OCI-LY1 (cell line): ENCODE measurements around the gene EML1.

ENCODE experiments used
- H2AFZ ChIP-seq: fragments of 200-600 bp; sonication (generic), shearing (Covaris generic); 2 replicates; pipeline ENCODE4 v1.6.0; 2014; ENCODE audit warnings: antibody characterized with exemption, mild to moderate bottlenecking, low read length
- H3F3A ChIP-seq: fragments of 200-600 bp; sonication (generic), shearing (Covaris generic); 2 replicates; pipeline ENCODE4 v1.6.0; 2014; ENCODE audit warnings: mild to moderate bottlenecking, antibody characterized with exemption, low read length, moderate library complexity; ENCODE audit not compliant: insufficient read depth
- H3K27ac ChIP-seq: fragments of 200-600 bp; sonication (generic); 2 replicates; pipeline ENCODE4 v1.5.1; 2014; ENCODE audit warnings: low read length, mixed run types, mild to moderate bottlenecking, low read depth; ENCODE audit not compliant: poor library complexity, severe bottlenecking
- H3K27me3 ChIP-seq: fragments of 200-600 bp; sonication (generic); 2 replicates; pipeline ENCODE4 v1.6.0; 2014; ENCODE audit warnings: antibody characterized with exemption, mild to moderate bottlenecking, low read length, moderate library complexity; ENCODE audit not compliant: insufficient read depth
- H3K36me3 ChIP-seq: fragments of 200-600 bp; sonication (generic); 2 replicates; pipeline ENCODE4 v1.6.1; 2014; ENCODE audit warnings: mild to moderate bottlenecking, antibody characterized with exemption, low read length, moderate library complexity, mixed read lengths; ENCODE audit not compliant: insufficient read depth
- H3K4me1 ChIP-seq: fragments of 200-600 bp; sonication (generic); 2 replicates; pipeline ENCODE4 v1.5.1; 2014; ENCODE audit warnings: mild to moderate bottlenecking, low read length, moderate library complexity; ENCODE audit not compliant: insufficient read depth, severe bottlenecking
- H3K4me2 ChIP-seq: fragments of 200-600 bp; sonication (generic), shearing (Covaris generic); 2 replicates; pipeline ENCODE4 v1.6.1; 2014; ENCODE audit warnings: low read length
- H3K4me3 ChIP-seq: fragments of 200-600 bp; sonication (generic); 2 replicates; pipeline ENCODE4 v1.5.1; 2014; ENCODE audit warnings: low read length, low read depth, mild to moderate bottlenecking, mixed read lengths; ENCODE audit not compliant: poor library complexity, severe bottlenecking
- H3K79me2 ChIP-seq: fragments of 200-600 bp; shearing (Covaris generic); 2 replicates; pipeline ENCODE4 v1.6.1; 2016; ENCODE audit warnings: mixed run types, low read length, mixed read lengths; ENCODE audit not compliant: insufficient read depth
- H3K9ac ChIP-seq: fragments of 200-600 bp; sonication (generic), shearing (Covaris generic); 2 replicates; pipeline ENCODE4 v1.6.1; 2014; ENCODE audit warnings: mild to moderate bottlenecking, low read length, mixed read lengths
- H3K9me2 ChIP-seq: fragments of 200-600 bp; sonication (generic), shearing (Covaris generic); 2 replicates; pipeline ENCODE4 v1.6.1; 2014; ENCODE audit warnings: low read depth, mild to moderate bottlenecking, low read length, mixed read lengths
- H3K9me3 ChIP-seq: fragments of 200-600 bp; shearing (Covaris generic); 2 replicates; pipeline ENCODE4 v1.6.1; 2014; ENCODE audit warnings: low read length, mixed read lengths
- H4K20me1 ChIP-seq: fragments of 200-600 bp; sonication (generic), shearing (Covaris generic); 2 replicates; pipeline ENCODE4 v1.6.0; 2016; ENCODE audit warnings: mild to moderate bottlenecking, low read length; ENCODE audit not compliant: insufficient read depth
- CTCF ChIP-seq: fragments of 200-600 bp; sonication (generic), shearing (Covaris generic); IDR thresholded peaks from 2 replicates; pipeline ENCODE4 v1.5.1; 2017; ENCODE audit warnings: mild to moderate bottlenecking, antibody characterized with exemption, low read length, moderate library complexity, mixed read lengths
- EZH2 ChIP-seq: fragments of 200-600 bp; sonication (generic), shearing (Covaris generic); IDR thresholded peaks from 2 replicates; pipeline ENCODE4 v1.8.0; 2017; ENCODE audit warnings: borderline replicate concordance, mixed run types, mild to moderate bottlenecking, antibody characterized with exemption, low read length, moderate library complexity, mixed read lengths

EML1 gene

DNA sequence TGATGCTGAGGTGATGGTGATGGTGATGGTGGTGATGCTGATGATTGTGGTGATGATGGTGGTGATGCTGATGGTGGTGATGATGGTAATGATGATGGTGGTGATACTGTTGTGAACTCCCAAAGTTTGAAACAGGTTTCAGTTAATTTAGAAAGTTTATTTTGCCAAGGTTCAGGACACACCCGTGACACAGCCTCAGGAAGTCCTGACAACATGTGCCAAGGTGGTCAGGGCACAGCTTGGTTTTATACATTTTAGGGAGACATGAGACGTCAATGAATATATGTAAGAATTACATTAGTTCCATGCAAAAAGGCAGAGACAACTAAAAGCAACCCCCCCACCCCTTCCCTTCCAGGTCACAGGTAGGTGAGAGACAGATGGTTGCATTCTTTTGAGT lies 159.2 kb downstream of the EML1 start:
- Histone ChIP-seq H3K36me3 (no peaks in the 10 kb centered on the region), H3K27ac (no peak overlapping the region), H2AFZ (no peak overlapping the region), H3K79me2 (no peaks in the 10 kb centered on the region), H3K27me3 (no peaks in the 10 kb centered on the region), H3K4me1 (no peaks in the 10 kb centered on the region), H3K9me3 (no peaks in the 10 kb centered on the region), H3K9me2 (no peaks in the 10 kb centered on the region), H3F3A (no peaks in the 10 kb centered on the region), H4K20me1 (no peaks in the 10 kb centered on the region), H3K4me2 (no peak overlapping the region), H3K4me3 (no peak overlapping the region), H3K9ac (no peak overlapping the region)
- TF ChIP-seq EZH2 (no peak), CTCF (no peak)

GRCh38 chr14:99955826-99956455 lies 162.7 kb downstream of the EML1 start:
- Histone ChIP-seq H3K36me3 (no peaks in the 10 kb centered on the region), H3K4me2 (no peak overlapping the region), H3F3A (no peaks in the 10 kb centered on the region), H3K27me3 (no peaks in the 10 kb centered on the region), H3K27ac (no peak overlapping the region), H4K20me1 (no peaks in the 10 kb centered on the region), H3K9me2 (no peaks in the 10 kb centered on the region), H2AFZ (no peak overlapping the region), H3K79me2 (no peaks in the 10 kb centered on the region), H3K9ac (no peak overlapping the region), H3K4me3 (no peak overlapping the region), H3K9me3 (no peaks in the 10 kb centered on the region), H3K4me1 (no peaks in the 10 kb centered on the region)
- TF ChIP-seq EZH2: no peak
- TF ChIP-seq CTCF: no peak

GRCh38 chr14:99958380-99958779 lies 165.2 kb downstream of the EML1 start:
- no peaks in the 10 kb centered on the region for H3K4me1 ChIP-seq
- no peak overlapping the region for H3K4me3 ChIP-seq
- no peak overlapping the region for H3K9ac ChIP-seq
- no peak overlapping the region for H2AFZ ChIP-seq
- no peak overlapping the region for H3K4me2 ChIP-seq
- H3K27me3 ChIP-seq: no peaks in the 10 kb centered on the region
- H3K9me2 ChIP-seq: no peaks in the 10 kb centered on the region
- H3K79me2 ChIP-seq: no peaks in the 10 kb centered on the region
- H3K9me3 ChIP-seq: no peaks in the 10 kb centered on the region
- no peaks in the 10 kb centered on the region for H4K20me1 ChIP-seq
- no peaks in the 10 kb centered on the region for H3F3A ChIP-seq
- no peak overlapping the region for H3K27ac ChIP-seq
- TF ChIP-seq EZH2: no peak
- no peak for TF ChIP-seq CTCF
- no peaks in the 10 kb centered on the region for H3K36me3 ChIP-seq
